AG04449 (cell line): ENCODE results near the gene PLEKHA6.

Experiments
- CTCF ChIA-PET: fragments of 350-600 bp; formaldehyde crosslinking; extraction: SDS; loops from one replicate; lab custom pipeline; 2021; ENCODE audit warnings: antibody characterized with exemption; lab: Yijun Ruan, JAX
- POLR2A ChIA-PET: fragments of 400-600, 350-600 bp; formaldehyde crosslinking; extraction: SDS; loops from one replicate; lab custom pipeline; 2020; ENCODE audit warnings: antibody characterized with exemption, inconsistent platforms; lab: Yijun Ruan, JAX
- DNase-seq: peaks from one replicate; pipeline ENCODE4 v3.0.0-alpha.2; 2010; ENCODE audit warnings: low read depth, low spot score
- H3K4me3 ChIP-seq: 2 replicates; pipeline ENCODE4 v1.5.1; 2011; ENCODE audit warnings: low read depth, mild to moderate bottlenecking, control low read depth, low read length
- TF ChIP-seq, protein P1 (sequence below): IDR thresholded peaks from one replicate; pipeline ENCODE4 v1.5.1; 2011; ENCODE audit warnings: mild to moderate bottlenecking, moderate library complexity, low read length, control low read depth, inconsistent platforms; ENCODE audit not compliant: insufficient read depth; ENCODE audit errors: missing control alignments

PLEKHA6 gene

GRCh38 chr1:204232526-204232925 is 127.2 kb downstream of the PLEKHA6 start:
- CTCF ChIA-PET, result interaction anchor here (1.0 to 5.5 kb wide), 9 partner anchors 19 to 146 kb away, joined by 3 to 30 read pairs (median 4); partner anchors contain the start of gene GOLT1A
- POLR2A ChIA-PET, result no interaction called here
- TF ChIP-seq, protein P1, sequence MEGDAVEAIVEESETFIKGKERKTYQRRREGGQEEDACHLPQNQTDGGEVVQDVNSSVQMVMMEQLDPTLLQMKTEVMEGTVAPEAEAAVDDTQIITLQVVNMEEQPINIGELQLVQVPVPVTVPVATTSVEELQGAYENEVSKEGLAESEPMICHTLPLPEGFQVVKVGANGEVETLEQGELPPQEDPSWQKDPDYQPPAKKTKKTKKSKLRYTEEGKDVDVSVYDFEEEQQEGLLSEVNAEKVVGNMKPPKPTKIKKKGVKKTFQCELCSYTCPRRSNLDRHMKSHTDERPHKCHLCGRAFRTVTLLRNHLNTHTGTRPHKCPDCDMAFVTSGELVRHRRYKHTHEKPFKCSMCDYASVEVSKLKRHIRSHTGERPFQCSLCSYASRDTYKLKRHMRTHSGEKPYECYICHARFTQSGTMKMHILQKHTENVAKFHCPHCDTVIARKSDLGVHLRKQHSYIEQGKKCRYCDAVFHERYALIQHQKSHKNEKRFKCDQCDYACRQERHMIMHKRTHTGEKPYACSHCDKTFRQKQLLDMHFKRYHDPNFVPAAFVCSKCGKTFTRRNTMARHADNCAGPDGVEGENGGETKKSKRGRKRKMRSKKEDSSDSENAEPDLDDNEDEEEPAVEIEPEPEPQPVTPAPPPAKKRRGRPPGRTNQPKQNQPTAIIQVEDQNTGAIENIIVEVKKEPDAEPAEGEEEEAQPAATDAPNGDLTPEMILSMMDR, result no peak
- no peak for DNase-seq
- no peak overlapping the region for H3K4me3 ChIP-seq

DNA sequence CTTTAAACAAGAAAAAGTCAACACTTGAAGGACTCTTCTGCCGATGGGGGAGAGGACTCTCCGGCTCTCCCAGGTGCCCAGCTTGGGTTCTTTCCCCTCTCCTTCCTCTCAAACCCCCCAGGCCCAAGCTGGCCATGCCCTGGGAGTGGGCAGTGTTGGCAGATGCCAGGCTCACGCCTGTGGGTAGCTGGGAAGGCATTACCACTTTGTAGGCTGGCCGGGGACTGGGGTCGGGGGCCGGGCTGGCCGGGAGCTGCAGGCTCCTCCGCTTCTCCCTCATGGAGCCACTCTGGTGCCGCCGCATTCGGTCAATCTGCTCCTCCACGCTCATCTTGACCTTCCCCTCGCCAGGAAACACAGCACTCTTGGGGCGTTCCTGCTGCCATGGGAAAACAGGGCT is 129.5 kb downstream of the PLEKHA6 start:
- no peak for DNase-seq
- POLR2A ChIA-PET, result no interaction called here
- CTCF ChIA-PET, result interaction anchor here (1.2 to 5.5 kb wide), 5 partner anchors 14 to 133 kb away, joined by 4 to 39 read pairs (median 30); partner anchors contain the start of gene GOLT1A
- H3K4me3 ChIP-seq, result no peak overlapping the region
- TF ChIP-seq, protein P1, result no peak

- ChIA-PET POLR2A (no interaction called here), CTCF (interaction anchor here (0.6 to 5.5 kb wide), 8 partner anchors 13 to 170 kb away, joined by 3 to 39 read pairs (median 5); partner anchors contain the start of gene GOLT1A)
- DNase-seq, result no peak
- TF ChIP-seq, protein P1, result no peak
- H3K4me3 ChIP-seq, result no peak overlapping the region
These were observed 130.8 kb downstream of the PLEKHA6 start for GRCh38 chr1:204228896-204229295.

DNA sequence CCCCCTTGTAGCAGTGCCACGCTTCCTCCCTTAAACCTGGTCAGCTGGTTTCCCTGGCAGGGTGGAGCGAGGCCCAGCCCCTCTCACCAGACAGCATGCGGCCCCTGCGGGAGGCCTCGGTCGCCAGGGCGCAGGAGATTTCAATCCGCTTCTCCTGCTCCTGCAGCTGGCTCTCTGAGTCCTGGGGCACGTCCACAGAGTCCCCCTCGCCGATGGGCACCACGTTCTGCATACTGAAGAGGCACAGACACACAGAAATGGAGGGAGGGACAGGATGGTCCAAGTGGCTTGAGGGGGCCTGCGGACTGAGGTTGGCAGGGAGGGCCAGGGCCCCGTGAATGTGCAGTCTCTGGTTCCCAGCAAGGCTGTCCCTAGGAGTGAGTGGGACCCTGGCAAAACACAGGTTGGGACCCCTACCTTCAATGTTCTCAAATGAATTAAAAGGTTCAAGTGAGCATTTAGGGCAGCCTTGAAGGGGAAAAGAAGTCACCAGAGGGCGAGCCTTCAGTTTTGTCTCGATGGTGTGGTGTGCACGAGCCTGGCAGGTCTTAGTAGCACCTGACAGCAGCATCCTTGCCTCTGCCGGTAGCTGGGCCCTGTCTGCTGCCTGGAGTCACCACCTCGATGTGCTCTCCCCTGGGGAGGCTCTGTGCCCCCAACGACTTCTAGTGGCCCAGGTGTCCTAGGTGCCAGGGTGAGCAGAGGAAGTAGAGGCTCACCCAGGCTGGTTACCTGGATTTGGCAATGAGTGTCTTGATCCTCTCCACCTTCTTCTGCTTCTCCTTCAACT is 131.5 kb downstream of the PLEKHA6 start:
- CTCF ChIA-PET, result interaction anchor here (0.6 to 5.5 kb wide), 7 partner anchors 12 to 171 kb away, joined by 3 to 39 read pairs (median 13); partner anchors contain the start of gene GOLT1A
- no peak overlapping the region for H3K4me3 ChIP-seq
- TF ChIP-seq, protein P1, result no peak
- no peak for DNase-seq
- POLR2A ChIA-PET, result no interaction called here

GRCh38 chr1:204227351-204227750 is 132.4 kb downstream of the PLEKHA6 start:
- H3K4me3 ChIP-seq, result no peak overlapping the region
- POLR2A ChIA-PET, result no interaction called here
- DNase-seq, result no peak
- CTCF ChIA-PET, result interaction anchor here (1.0 to 4.8 kb wide), 3 partner anchors 11 to 31 kb away, joined by 4 to 39 read pairs (median 13); partner anchors contain the start of gene GOLT1A
- TF ChIP-seq, protein P1, result no peak
